ENCODE results near the gene HACD3.
"Not testable (repeated sequence)": the region's sequence is repeated elsewhere in the genome, so short reads cannot be mapped to it uniquely, and the experiment has no call there.

HACD3 gene

DNA sequence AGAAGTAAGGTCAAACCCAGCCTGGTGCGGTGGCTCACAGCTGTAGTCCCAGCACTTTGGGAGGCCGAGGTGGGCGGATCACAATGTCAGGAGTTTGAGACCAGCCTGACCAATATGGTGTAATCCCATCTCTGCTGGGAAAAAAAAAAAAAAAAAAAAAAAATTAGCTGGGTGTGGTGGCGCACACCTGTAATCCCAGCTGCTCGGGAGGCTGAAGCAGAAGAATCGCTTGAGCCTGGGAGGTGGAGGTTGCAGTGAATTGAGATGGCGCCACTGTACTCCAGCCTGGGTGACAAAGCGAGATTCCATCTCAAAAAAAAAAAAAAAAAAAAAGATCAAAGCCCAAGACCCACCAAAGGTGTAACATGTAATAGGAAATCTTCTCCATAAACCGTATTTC is 19.0 kb downstream of the HACD3 start:
- ATAC-seq, DNase-seq: not testable (repeated sequence)

DNA sequence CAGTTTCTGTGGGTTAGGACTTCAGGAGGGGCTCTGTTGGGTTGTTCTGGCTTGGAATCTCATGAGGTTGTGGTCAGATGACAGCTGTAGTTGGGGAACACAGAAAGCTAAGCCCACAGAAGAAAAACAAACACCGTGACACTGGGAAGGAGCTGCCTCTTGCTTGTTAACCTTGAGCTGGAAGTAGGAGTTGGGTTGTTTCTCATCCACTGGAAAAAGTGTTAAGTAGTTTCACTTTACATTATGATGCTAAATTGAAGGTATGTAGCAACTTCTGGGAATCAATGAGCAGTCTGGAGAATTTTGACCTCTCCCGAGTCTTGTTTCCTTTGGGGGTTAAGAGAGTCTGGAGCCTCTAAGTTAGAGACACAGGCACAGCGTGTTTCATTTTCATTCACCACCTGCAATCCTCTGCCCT is 20.4 kb downstream of the HACD3 start:
- ATAC-seq (no peak), DNase-seq (no peak)

DNA sequence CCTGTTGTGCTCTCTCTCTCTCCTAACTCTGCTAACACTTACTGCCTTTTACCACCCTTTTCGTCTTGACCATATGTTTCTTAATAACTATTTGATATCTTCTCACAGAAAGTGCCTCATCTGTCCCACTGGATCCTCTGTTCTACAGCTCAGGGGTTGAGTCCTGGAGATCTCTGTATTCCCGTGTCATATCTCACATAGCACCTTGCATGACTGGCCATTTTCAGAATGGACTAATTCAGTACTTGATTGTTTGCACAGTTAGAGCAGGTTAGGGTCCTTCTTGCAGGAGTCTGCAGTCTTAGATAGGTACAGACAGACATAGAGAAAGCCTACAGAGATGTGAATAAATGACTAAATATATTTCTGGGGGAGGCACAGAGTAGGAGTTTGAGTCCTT is 20.9 kb downstream of the HACD3 start:
- DNase-seq: no peak
- no peak for ATAC-seq

DNA sequence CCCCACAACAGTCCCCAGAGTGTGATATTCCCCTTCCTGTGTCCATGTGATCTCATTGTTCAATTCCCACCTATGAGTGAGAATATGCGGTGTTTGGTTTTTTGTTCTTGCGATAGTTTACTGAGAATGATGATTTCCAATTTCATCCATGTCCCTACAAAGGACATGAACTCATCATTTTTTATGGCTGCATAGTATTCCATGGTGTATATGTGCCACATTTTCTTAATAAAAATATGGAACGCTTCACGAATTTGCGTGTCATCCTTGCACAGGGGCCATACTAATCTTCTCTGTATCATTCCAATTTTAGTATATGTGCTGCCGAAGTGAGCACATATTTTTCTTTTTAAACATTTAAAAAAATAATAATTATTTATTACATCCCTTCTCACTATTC is 22.6 kb downstream of the HACD3 start:
- DNase-seq, ATAC-seq: not testable (repeated sequence)

DNA sequence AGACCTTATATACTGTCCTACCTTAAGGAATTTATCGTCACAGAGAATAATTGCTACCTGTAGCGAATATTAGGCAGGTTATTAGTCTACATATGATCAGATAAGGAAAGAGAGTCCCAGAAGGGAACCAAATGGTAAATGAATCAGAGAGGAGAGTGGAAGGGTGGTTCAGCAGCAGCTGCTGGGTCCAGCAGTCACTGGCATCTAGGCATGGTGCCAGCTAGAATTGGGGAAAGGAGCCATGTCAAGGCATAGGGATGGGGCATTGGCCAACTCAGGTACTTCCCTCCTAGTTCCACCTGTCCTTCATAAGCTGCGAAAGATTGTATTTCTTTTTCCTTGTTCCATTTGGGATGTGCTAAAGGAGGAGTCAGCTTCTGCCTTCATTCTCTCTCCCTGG is 23.4 kb downstream of the HACD3 start:
- DNase-seq (no peak), ATAC-seq (no peak)

DNA sequence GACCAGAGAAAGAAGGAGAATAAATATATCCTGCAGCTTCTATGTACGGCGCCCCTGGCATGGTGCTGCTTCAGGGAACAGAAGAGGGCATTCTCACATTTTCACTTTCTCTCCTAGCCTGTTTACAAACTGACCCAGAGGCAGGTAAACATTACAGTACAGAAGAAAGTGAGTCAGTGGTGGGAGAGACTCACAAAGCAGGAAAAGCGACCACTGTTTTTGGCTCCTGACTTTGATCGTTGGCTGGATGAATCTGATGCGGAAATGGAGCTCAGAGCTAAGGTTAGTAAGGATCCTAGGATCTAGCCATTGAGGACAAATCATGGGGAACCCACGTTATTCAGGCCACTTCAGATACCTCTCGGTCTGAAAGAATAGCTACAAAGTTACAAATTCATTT is 26.4 kb downstream of the HACD3 start:
- ATAC-seq: no peak
- DNase-seq: no peak

DNA sequence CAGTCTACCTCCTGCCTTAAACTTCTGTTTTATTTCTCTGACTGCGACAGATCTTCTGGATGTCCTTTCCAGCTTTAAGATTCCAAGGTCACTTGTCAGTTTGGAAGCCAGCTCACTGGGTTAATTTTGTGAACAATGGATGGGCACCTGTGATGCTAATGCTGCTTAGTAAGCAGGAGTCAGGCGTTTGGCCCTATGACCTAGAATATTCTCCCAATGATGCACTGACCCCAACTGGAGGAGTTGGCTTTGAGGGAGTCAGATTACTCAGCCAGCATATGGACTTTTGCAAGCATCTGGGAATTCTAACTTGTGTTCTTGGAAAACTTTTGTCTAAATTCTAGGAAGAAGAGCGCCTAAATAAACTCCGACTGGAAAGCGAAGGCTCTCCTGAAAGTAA is 28.1 kb downstream of the HACD3 start:
- ATAC-seq: no peak
- DNase-seq: no peak

DNA sequence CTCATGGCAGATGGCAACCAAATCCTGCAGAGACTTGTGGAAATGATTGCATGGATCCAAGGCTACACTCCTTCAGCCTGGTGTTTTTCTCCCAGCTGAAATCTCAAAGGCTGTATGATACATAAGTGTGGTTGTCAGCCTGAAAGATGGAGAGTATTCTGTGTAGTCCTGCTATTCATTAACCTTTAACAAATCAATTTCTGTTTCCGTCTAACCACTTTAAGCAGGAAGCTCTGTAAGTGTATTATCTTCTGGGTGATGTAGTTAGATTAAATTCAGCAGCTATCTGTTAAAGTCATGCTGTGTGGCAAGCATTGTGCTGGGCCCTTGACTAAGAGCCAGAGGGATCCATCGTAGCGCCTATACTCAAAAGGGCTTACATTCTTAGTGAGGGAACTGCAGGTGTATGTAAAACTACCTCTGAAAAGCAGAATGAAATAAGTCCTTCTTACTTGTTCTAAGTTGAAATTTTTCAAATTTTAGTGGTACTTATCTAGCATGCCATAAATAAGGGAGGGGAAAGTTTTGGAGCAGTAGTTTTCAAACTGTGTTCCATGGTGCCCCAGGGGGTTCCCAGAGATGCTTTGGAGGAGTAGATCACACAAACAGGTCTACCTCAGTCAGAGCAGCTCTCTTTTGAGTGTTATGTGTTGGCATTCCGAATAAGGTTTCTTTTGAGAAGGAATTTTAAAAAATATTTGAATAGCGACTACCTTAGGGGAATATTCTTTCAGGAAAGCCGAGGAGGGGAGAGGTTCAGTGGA is 28.9 kb downstream of the HACD3 start:
- ATAC-seq (no peak), DNase-seq (no peak)

DNA sequence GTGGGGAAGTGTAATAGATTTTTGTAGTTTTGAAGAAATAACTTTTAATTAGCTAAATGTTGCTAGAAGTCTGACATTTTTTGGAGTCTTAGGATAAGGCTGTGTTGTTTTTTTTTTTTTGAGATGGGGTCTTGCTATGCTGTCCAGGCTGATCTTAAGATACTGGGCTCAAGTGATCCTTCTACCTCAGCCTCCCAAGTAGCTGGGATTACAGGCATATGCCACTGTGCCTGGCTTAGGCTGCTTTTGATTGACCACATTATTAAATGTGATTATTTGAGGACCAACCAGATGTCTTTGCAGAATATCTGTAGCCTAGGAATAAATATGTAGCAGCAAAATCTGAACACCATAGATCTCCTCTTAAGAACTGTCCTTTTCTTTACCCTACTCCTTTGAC is 29.7 kb downstream of the HACD3 start:
- DNase-seq: no peak
- no peak for ATAC-seq

DNA sequence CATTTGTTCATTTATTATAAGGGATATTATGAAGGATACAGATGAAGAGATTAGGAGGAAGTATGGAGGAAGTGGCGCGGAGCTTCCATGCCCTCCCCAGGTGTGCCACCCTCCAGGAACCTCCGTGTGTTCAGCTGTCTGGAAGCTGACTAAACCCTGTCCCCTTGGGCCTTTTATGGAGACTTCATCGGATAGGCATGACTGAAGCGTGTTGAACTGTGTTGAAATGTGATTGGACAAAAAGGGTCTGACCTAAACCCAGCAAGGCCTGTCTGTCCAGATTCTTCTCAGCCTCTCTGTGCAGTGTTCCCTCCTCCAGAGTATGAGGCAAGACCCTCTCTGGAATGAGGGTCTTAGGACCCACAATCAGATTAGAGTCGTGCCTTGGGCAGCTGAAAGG is 31.7 kb downstream of the HACD3 start:
- ATAC-seq: no peak
- DNase-seq: no peak

DNA sequence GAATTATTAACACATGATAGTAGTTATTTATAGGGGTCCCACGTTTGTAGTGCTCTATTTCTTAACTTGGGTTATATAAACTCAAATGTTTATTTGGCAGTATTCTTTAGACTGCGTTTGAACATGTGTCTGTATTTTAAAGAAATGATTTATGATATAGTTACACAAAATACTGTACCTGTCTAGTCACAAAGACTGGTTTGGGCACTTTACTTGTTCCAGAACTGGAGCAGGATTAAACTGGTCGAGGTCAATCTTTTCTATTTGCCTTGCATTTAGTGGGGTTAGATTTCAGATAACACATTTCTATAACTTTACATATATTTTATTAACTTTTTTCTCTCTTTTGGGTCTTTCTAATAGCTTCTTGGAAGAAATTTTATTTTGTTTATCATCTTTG is 39.5 kb downstream of the HACD3 start:
- DNase-seq (no peak), ATAC-seq (no peak)

DNA sequence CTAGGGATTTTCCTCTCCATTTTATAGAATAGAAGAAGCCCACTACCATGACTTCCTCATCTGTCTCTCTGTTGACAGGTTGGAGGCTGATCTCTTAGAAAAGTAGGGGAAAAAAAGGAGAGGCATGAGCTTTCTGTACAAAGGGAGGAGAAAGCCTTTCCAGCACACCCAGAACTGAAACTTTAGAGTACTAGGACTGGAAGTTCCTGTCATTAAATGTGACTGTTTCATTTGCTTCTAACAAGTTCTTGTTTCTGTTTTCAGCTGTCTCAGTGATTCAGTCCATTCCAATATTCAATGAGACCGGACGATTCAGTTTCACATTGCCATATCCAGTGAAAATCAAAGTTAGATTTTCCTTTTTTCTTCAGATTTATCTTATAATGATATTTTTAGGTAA is 41.7 kb downstream of the HACD3 start:
- ATAC-seq: no peak
- DNase-seq: no peak

DNA sequence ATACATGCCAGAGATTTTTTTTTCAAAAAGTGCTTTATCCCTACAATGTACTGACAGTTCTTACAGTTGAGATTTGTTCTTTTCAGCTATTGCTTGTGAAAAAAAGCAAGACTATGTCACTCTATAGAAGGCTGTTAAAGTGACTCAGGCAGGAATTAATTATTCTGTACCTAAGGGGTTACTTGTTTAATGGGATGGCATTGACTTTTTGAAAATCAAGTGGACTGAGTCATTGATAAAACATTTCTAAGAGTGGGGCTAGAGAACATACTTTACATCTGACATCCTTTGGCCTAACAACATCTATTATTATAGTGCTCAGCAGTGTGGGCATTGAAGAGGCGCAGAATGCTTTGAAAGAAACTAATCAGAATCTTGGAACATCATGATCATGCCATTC is 46.4 kb downstream of the HACD3 start:
- no peak for DNase-seq
- ATAC-seq: no peak

DNA sequence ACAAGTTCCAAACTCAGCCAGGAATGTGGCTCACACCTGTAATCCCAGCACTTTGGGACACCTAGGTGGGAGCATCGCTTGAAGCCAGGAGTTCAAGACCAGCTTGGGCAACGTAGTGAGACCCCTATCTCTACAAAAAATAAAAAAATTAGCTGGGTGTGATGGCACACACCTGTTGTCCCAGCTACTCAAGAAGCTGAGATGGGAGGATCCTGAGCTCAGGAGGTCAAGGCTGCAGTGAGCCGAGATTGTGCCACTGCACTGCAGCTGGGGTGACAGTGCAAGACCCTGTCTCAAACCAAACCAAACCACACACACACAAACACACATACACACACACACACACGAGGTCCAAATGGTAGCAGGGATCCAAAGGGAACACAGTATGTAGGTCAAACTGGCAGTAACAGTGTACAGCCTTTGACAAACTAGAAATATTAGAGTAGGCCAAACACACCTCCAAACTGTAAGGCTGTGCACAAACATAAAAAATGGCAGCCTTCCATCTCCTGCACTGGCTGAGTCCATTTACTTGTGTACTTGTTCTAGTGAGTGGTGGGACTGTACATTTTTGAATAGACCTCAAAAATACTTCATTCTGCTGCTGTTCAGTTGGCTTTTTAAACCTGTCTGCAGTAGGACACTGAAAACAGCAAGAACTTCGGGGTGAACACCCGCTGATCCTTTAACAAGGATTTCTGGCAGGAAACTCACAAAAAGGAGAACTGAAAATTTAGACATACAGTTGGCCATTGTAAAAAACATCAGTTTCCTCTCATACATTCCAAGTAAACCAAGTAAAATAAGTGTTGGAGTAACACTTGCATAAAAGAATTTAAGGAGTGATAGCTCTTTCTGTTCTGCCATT is 47.1 kb downstream of the HACD3 start:
- ATAC-seq: no peak
- DNase-seq: no peak

DNA sequence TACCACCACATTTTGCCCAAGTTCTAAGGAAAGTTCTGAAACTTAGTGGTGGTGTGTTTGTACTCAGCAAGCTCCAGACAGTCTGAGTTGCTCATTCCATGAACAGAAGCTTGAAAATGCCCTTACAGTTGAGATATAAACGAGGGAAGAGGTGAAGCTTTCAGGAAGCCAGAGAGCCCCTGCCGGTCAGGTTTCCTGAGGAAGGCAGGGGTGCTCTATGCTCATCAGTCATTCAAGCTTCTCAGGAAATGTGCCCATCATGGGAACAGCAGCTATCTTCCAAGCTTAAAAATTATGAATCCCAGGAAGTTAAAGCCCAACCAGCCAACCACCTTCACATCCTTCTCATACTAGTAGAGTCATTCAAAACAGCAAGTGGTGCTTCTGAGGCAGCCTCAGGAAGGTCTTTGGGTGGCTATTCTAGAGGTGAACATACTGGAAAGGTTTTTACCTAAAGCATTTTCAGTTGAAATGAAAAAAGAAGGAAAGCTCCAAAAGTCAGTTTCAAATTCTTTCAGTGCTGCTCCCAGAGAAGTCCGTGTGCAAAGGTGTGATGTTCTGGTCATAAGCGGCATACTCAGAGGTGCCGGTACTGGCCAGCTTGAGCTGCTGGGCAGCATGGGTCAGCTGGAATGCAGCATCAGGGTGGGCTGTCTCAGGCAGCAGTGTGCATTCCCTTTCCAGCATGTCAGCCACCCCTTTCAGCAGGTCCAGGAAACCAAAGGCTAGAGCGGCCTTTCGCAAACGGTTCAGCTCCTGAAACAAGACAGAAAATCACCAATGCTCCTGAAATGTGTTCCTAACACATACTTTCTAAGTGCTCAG is 48.9 kb downstream of the HACD3 start:
- DNase-seq: no peak
- ATAC-seq: no peak

DNA sequence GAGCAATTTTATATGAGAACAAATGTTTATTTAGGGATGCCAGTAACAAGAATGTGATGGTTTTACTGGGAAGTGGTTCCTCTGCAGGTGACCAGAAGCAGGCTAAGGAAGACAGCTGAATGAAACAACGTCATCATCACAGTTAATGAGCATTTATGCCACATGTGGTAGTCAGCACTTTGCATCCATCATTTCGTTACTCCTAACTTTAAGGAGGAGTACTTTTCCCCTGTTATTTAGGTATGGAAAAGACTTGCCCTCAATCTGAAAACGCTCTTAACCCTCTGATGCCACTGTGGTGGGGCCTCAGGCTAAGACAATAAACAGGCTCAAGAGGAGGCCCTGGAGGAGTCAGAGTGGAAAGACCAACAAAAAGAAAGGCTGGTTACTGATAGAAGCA is 49.5 kb downstream of the HACD3 start:
- DNase-seq: no peak
- ATAC-seq: no peak

DNA sequence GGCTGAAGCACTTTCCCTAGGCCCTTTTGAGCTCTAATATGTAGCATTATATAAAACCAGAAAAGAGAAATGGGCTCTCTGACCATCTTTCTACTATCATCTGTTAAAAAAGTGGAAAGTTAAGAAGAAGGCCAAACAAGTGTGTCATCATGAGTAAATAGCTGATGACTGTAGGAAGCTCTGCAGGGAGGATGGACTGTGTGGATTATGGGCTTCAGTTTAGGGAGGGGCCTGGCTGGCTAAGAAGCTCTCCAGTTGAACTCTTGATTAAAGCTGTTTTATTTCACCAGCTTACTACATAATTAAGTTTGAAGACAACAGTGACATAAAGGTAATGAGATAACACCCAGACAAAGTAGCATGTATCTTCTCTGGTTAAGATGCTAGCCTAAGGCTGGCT is 50.0 kb downstream of the HACD3 start:
- DNase-seq (no peak), ATAC-seq (no peak)

DNA sequence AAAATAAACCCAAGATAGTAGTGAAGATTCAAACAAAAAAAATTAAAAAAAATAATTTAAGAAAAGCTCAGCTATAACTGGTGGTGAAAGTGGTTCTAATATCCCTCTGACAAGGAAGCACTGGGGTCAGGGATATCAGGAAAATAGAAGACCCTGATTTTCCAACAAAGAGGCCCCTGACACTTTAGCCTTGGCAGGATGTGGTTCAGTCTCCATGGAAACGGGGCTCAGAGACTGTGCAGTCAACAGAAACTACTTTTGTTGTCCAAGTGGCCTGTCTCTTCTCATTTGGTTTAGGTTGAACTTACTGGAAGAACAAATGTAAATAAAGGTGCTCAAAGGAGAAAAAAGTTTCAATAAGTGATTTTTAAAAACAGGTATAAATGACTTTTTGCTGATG is 53.4 kb downstream of the HACD3 start:
- peak; percentile 43 for ATAC-seq

DNA sequence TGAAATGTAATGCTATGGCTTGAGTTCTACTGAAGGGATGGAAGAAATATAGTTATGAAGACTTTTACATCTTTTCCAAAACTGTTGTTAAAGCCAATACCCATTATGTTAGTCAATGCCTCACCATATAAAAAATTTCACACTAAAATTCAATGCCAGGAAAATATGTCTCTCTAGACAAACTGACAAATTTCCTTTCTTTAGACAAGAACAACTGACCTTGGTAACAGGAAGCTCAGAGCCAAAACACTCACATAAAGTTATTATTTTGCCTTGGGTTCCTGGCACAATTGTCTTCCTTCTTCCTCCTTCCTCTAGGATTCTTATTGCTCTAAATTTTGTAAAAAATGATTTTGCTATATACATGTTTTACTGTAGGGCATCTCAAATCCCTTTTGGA is 54.0 kb downstream of the HACD3 start:
- DNase-seq: no peak
- no peak for ATAC-seq

More for the DNA sequence above, 53.4 kb downstream of the HACD3 start:
- DNase-seq: peak; percentile 33

DNA sequence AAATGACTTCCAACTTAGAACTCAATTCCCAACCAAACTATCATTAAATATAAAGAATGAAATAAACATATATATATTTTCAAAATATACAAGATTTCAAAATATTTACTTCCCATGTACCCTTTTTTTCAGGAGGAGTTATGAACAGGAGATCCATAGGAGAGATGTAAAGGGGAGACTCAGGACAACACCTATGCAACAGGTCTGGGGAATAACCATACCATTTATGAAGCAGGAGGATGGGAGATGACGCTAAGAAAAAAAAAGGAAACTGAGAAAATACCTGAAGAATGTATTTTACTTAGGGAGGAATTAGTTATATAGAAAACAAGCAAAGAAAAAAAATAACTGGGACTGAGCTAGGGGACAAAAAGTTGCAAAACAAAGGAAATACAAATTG is 56.8 kb downstream of the HACD3 start:
- ATAC-seq (no peak), DNase-seq (no peak)

DNA sequence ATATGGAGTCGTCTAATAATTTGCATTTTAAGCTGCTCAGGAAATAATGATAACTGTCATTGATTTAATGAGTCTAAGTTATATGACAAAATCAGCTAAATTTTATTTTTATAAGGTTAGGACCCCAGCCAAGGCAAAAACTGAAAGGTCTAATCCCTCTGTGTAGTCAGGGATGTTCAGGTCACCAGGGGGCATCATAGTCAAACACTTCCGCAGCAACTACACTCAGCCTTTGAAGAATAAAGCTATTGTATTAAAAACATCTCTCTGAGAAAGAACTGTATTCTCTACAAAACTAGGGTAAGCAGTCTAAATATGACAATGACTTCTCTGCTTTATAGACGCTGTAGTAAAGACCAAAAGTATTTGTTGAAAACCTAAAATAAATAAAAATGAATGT is 65.7 kb downstream of the HACD3 start:
- no peak for ATAC-seq
- no peak for DNase-seq

DNA sequence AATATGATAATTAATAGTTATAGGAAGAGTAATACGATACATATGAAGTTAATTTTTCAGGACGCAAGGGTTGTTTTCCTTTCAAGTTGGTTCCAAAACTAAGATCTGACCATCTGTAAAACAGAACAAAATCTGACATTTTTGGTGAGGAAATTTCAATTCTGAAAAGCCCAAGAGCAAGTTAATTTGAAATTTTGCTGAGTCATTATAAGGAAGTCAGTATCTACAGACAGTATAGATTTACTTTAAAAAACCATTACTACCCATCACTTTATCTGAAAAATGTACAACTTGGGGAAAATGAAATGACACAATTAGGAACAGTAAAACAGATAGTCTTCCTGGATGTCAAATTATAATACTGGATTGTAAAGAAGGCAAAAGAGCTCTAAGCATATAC is 68.2 kb downstream of the HACD3 start:
- ATAC-seq (no peak), DNase-seq (no peak)

DNA sequence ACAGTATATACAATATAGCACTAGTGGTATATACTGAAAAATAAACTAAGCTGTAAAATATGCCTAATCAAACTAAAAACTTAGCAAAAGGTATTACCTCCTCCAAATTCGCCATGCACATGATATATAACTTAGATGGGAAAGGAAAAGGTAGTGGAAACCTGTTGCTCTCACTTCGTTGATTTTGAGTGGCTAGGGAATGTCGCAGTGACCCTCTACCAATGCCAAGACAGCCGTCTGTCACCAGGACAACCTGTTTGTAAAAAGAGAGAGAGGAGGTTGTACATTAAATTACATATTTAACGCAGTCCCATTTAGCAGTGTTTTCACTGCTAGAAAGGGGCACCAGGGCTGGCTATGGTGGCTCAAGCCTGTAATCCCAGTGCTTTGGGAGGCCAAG is 69.4 kb downstream of the HACD3 start:
- DNase-seq (no peak), ATAC-seq (no peak)
